ENCODE data around the gene RRAD.
"Not testable (repeated sequence)": the region's sequence is repeated elsewhere in the genome, so short reads cannot be mapped to it uniquely, and the experiment has no call there.

The RRAD gene

GRCh38 chr16:66898933-66899309, 26.4 kb downstream of the RRAD start:
- no peak overlapping the region for H3K27ac ChIP-seq (ENCODE audit: low read length)
- ATAC-seq (ENCODE audit: insufficient read depth, low read depth) (no peak), DNase-seq (no peak)
- H3K9me3 ChIP-seq (ENCODE audit: insufficient read depth, low read length, severe bottlenecking) = no peaks in the 10 kb centered on the region
- H3K4me3 ChIP-seq (ENCODE audit: low read depth in 1 of 2, low read length in 2 of 2) = no peak overlapping the region
- peaks cover 5% of the 10 kb centered on the region; the same call in 1 of the 2 replicates for H4K20me1 ChIP-seq (ENCODE audit: insufficient read depth, low read length)
- H3K36me3 ChIP-seq (ENCODE audit: insufficient read depth, low read length) = no peaks in the 10 kb centered on the region
- no peak for TF ChIP-seq CTCF (IDR thresholded peaks at IDR 0.05; ENCODE audit: borderline replicate concordance, extremely low read depth, low read length, poor library complexity, severe bottlenecking)
- no peak for TF ChIP-seq EZH2 (IDR thresholded peaks at IDR 0.05; ENCODE audit: borderline replicate concordance, low read depth, low read length, severe bottlenecking)
- no peaks in the 10 kb centered on the region for H3K4me1 ChIP-seq (ENCODE audit: insufficient read depth, low read length)
- no peak overlapping the region for H2AFZ ChIP-seq (ENCODE audit: low read depth, low read length)
- H3K9ac ChIP-seq (ENCODE audit: low read depth, low read length) = no peak overlapping the region
- H3K79me2 ChIP-seq (ENCODE audit: insufficient read depth, low read length) = no peaks in the 10 kb centered on the region
- no peaks in the 10 kb centered on the region for H3K27me3 ChIP-seq (ENCODE audit: insufficient read depth, low read length, poor library complexity)
- no peak overlapping the region for H3K4me2 ChIP-seq (ENCODE audit: insufficient read depth, low read length)

GRCh38 chr16:66898207-66898606, 27.1 kb downstream of the RRAD start:
- no peaks in the 10 kb centered on the region for H3K27me3 ChIP-seq (ENCODE audit: insufficient read depth, low read length, poor library complexity)
- no peaks in the 10 kb centered on the region for H3K9me3 ChIP-seq (ENCODE audit: insufficient read depth, low read length, severe bottlenecking)
- H3K36me3 ChIP-seq (ENCODE audit: insufficient read depth, low read length) = 0 out of 2 replicates have a peak, but pooled peaks cover under 1% of the 10 kb centered on the region
- no peak overlapping the region for H3K9ac ChIP-seq (ENCODE audit: low read depth, low read length)
- no peak overlapping the region for H3K4me2 ChIP-seq (ENCODE audit: insufficient read depth, low read length)
- H4K20me1 ChIP-seq (ENCODE audit: insufficient read depth, low read length) = peaks cover 5% of the 10 kb centered on the region; the same call in 1 of the 2 replicates
- no peak for DNase-seq
- H3K27ac ChIP-seq (ENCODE audit: low read length) = no peak overlapping the region
- no peak overlapping the region for H3K4me3 ChIP-seq (ENCODE audit: low read depth in 1 of 2, low read length in 2 of 2)
- H3K79me2 ChIP-seq (ENCODE audit: insufficient read depth, low read length) = no peaks in the 10 kb centered on the region
- no peak for ATAC-seq (ENCODE audit: insufficient read depth, low read depth)
- no peak for TF ChIP-seq EZH2 (IDR thresholded peaks at IDR 0.05; ENCODE audit: borderline replicate concordance, low read depth, low read length, severe bottlenecking)
- no peak for TF ChIP-seq CTCF (IDR thresholded peaks at IDR 0.05; ENCODE audit: borderline replicate concordance, extremely low read depth, low read length, poor library complexity, severe bottlenecking)
- H3K4me1 ChIP-seq (ENCODE audit: insufficient read depth, low read length) = peaks cover under 1% of the 10 kb centered on the region
- H2AFZ ChIP-seq (ENCODE audit: low read depth, low read length) = no peak overlapping the region

GRCh38 chr16:66896682-66897081, 28.7 kb downstream of the RRAD start:
- H3K79me2 ChIP-seq (ENCODE audit: insufficient read depth, low read length); H2AFZ ChIP-seq (ENCODE audit: low read depth, low read length); H3K4me3 ChIP-seq (ENCODE audit: low read depth in 1 of 2, low read length in 2 of 2); H4K20me1 ChIP-seq (ENCODE audit: insufficient read depth, low read length); DNase-seq; H3K27ac ChIP-seq (ENCODE audit: low read length); H3K4me2 ChIP-seq (ENCODE audit: insufficient read depth, low read length); H3K9ac ChIP-seq (ENCODE audit: low read depth, low read length); H3K9me3 ChIP-seq (ENCODE audit: insufficient read depth, low read length, severe bottlenecking); H3K36me3 ChIP-seq (ENCODE audit: insufficient read depth, low read length); H3K27me3 ChIP-seq (ENCODE audit: insufficient read depth, low read length, poor library complexity); H3K4me1 ChIP-seq (ENCODE audit: insufficient read depth, low read length); ATAC-seq (ENCODE audit: insufficient read depth, low read depth): not testable (repeated sequence)

- ATAC-seq (ENCODE audit: insufficient read depth, low read depth) = no peak
- DNase-seq = no peak
- H3K79me2 ChIP-seq (ENCODE audit: insufficient read depth, low read length) = no peaks in the 10 kb centered on the region
- no peak overlapping the region for H3K27ac ChIP-seq (ENCODE audit: low read length)
- peaks cover 12% of the 10 kb centered on the region; the same call in 1 of the 2 replicates for H3K36me3 ChIP-seq (ENCODE audit: insufficient read depth, low read length)
- no peak for TF ChIP-seq CTCF (IDR thresholded peaks at IDR 0.05; ENCODE audit: borderline replicate concordance, extremely low read depth, low read length, poor library complexity, severe bottlenecking)
- no peak for TF ChIP-seq EZH2 (IDR thresholded peaks at IDR 0.05; ENCODE audit: borderline replicate concordance, low read depth, low read length, severe bottlenecking)
- no peak overlapping the region for H3K4me2 ChIP-seq (ENCODE audit: insufficient read depth, low read length)
- H3K4me3 ChIP-seq (ENCODE audit: low read depth in 1 of 2, low read length in 2 of 2) = no peak overlapping the region
- no peaks in the 10 kb centered on the region for H3K27me3 ChIP-seq (ENCODE audit: insufficient read depth, low read length, poor library complexity)
- no peak overlapping the region for H2AFZ ChIP-seq (ENCODE audit: low read depth, low read length)
- peaks cover 5% of the 10 kb centered on the region for H3K4me1 ChIP-seq (ENCODE audit: insufficient read depth, low read length)
- H3K9ac ChIP-seq (ENCODE audit: low read depth, low read length) = no peak overlapping the region
- peaks cover 5% of the 10 kb centered on the region; the same call in 1 of the 2 replicates for H4K20me1 ChIP-seq (ENCODE audit: insufficient read depth, low read length)
- no peaks in the 10 kb centered on the region for H3K9me3 ChIP-seq (ENCODE audit: insufficient read depth, low read length, severe bottlenecking)
These were observed 29.3 kb downstream of the RRAD start for GRCh38 chr16:66895999-66896398.
